DMS79 (cell line): Measurements from ENCODE around the gene PLA2G4D.

Source experiments
- DNase-seq: peaks from one replicate; lab custom pipeline; 2025; lab: John Stamatoyannopoulos, UW

Gene PLA2G4D

DNA sequence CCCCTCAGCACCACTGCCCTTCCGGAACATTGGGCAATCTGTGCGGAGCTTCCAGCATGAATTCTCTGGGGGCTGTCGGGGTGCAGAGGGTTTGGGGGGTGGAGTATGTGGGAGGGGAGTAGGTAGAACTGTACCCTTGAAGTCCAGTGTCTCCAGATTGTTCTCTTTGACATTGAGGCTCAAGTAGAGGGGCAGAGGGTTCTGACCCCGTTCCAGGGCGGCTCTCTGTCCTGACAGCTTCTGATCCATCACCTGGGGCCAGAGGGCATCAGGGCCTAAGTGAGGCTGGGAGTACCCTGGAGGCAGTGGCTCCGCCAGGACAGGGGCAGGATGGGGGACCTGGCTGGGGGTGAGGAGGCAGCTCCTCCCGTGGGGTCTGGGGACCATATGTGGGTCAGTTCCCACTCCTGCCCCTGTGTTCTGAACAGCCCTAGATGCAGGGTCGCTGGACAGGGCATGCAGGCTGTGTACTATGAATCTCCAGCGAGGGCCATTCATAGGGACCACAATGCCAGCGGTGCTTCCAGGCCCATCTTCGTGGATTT, 22.1 kb downstream of the PLA2G4D start:
- no peak for DNase-seq

- DNase-seq = no peak
Measured at GRCh38 chr15:42071717-42072116, 22.6 kb downstream of the PLA2G4D start.

DNA sequence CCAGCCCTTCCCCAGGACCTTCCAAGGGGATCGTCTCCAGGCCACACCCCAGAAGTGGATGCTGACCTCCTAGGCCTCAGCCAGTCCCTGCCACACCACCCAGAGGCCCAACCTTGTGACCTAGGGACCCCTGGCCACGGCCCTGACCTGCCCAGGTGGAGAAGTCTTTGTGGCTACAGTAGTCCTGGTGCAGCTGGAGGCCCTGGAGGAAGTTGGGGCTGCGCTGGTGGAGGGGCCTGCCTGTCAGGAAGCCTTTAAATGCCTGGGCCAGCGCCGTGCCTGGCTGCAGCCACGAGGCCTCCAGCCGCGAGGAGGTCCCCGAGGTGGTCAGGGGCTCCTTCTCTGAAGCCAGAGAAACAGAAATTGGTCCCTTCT, 23.4 kb downstream of the PLA2G4D start:
- no peak for DNase-seq

GRCh38 chr15:42070279-42070975, 23.9 kb downstream of the PLA2G4D start:
- no peak for DNase-seq

GRCh38 chr15:42069496-42070278, 24.7 kb downstream of the PLA2G4D start:
- no peak for DNase-seq

- no peak for DNase-seq
Measured at GRCh38 chr15:42069025-42069424, 25.3 kb downstream of the PLA2G4D start.

DNA sequence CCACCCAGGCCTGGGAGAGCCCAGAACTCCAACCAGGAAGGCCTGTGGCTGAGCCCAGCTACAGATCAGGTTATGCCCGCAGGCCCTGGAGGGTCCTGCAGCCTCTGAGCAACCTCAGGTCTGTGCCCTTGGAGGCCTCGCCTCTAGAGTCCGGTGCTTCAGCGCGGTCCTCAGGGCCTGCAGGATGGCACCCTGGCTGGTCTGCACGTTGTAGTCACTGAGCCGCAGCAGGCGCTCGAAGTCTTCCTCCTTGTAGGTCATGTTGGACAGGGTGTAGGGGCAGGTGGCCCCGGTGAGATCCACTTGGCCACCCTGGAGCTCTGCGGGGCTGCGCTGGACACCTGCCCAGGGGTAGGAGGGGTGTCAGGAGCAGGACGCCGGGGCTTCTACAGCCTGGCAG, 25.8 kb downstream of the PLA2G4D start:
- DNase-seq = no peak

GRCh38 chr15:42066764-42067415, 27.5 kb downstream of the PLA2G4D start:
- DNase-seq = no peak

DNA sequence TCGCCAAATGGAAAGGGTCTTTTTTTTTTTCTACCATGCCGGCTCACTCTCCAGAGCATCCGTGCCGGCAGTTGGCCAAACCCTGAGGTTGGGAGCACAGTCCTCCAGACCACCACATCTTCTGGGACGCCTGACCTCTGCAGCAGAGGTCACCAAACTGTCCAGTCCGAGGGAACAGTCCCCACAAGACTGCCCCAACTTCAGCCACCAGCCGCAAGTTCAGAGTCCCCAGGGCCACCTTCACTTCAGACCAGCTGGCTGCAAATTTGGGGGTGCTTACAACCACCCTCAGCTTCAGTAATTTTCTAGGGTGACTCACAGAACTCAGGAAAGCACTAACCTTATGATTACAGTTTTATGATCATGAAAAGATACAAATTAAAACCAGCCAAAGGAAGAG, 28.9 kb downstream of the PLA2G4D start:
- DNase-seq = no peak

GRCh38 chr15:42065033-42065432, 29.3 kb downstream of the PLA2G4D start:
- no peak for DNase-seq

- DNase-seq = no peak
Measured at GRCh38 chr15:42064271-42064670, 30.1 kb downstream of the PLA2G4D start.

GRCh38 chr15:42063122-42063848, 31.1 kb downstream of the PLA2G4D start:
- no peak for DNase-seq

GRCh38 chr15:42062284-42062806, 32.0 kb downstream of the PLA2G4D start:
- no peak for DNase-seq

DNA sequence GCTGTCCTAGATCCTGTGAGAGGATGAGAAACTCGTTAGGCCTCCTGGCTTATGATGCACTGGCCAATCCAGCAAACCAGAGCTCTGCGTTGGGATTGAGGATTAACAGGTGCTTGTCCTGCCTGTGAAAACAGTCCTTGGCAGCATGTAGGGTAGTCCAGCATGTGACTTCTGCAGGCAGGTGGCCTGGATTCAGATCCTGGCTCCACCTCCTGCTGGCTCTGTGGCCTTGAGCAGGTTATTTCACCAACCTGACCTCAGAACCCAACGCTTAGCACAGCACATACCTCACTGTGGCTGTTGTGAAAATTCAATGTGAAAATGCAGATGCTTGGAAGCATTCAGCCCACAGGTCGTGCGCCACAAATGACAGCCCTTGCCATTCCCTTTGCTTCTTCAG, 33.6 kb downstream of the PLA2G4D start:
- DNase-seq = no peak

- no peak for DNase-seq
Measured at GRCh38 chr15:42060477-42060763, 33.9 kb downstream of the PLA2G4D start.

GRCh38 chr15:42059661-42060476, 34.5 kb downstream of the PLA2G4D start:
- DNase-seq = no peak

DNA sequence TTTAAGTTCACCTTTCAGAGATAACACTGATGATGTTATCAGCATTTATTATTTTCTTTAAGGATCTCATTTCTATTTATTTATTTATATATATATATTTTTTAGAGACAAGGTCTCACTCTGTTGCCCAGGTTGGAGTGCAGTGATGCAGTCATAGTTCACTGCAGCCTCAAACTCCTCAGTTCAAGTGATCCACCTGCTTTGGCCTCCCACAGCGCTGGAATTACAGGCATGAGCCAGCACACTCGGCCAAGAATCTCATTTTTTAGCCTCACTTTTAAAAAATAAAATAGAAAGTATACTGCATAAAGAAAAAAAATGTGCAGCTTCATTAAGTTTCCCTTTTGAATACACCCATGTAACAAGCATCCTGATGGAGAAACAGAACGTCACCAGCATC, 35.6 kb downstream of the PLA2G4D start:
- no peak for DNase-seq

- DNase-seq = no peak
Measured at GRCh38 chr15:42057799-42058646, 36.3 kb downstream of the PLA2G4D start.

- peak; percentile 58 for DNase-seq
Measured at GRCh38 chr15:42056934-42057798, 37.2 kb downstream of the PLA2G4D start.
